H9 (cell line): ENCODE measurements around the gene KCNN3. TPM values are rescaled to one million over a fixed set of nuclear protein-coding genes. Genes with fewer than 3 reads are reported as not detected.

ENCODE experiments used
- DNase-seq: peaks from one replicate; pipeline ENCODE4 v3.0.0-alpha.2; 2017
- H2AFZ ChIP-seq: one replicate; pipeline ENCODE4 v1.6.1; 2013; ENCODE audit warnings: mild to moderate bottlenecking, low read length, control low read depth, moderate library complexity
- H2AK5ac ChIP-seq: 2 replicates; pipeline ENCODE4 v1.6.1; 2013; ENCODE audit warnings: low read length, control low read depth, mixed read lengths; ENCODE audit not compliant: insufficient read length
- H2BK120ac ChIP-seq: one replicate; pipeline ENCODE4 v1.6.1; 2013; ENCODE audit warnings: low read depth, mild to moderate bottlenecking, low read length, control low read depth, inconsistent platforms; ENCODE audit not compliant: poor library complexity, severe bottlenecking
- H2BK12ac ChIP-seq: 2 replicates; pipeline ENCODE4 v1.6.1; 2013; ENCODE audit warnings: low read length, control low read depth, mixed read lengths, low read depth; ENCODE audit not compliant: insufficient read length
- H2BK15ac ChIP-seq: 2 replicates; pipeline ENCODE4 v1.6.1; 2013; ENCODE audit warnings: low read depth, low read length, control low read depth
- H2BK20ac ChIP-seq: one replicate; pipeline ENCODE4 v1.6.1; 2013; ENCODE audit warnings: low read depth, mild to moderate bottlenecking, low read length, control low read depth, inconsistent platforms; ENCODE audit not compliant: poor library complexity, severe bottlenecking
- H2BK5ac ChIP-seq: 2 replicates; pipeline ENCODE4 v1.6.1; 2013; ENCODE audit warnings: low read length, control low read depth, mixed read lengths; ENCODE audit not compliant: insufficient read length
- H3K14ac ChIP-seq: 2 replicates; pipeline ENCODE4 v1.6.1; 2013; ENCODE audit warnings: low read length, control low read depth; ENCODE audit not compliant: insufficient read depth
- H3K18ac ChIP-seq: 2 replicates; pipeline ENCODE4 v1.6.1; 2013; ENCODE audit warnings: low read depth, mild to moderate bottlenecking, mixed read lengths, low read length, control low read depth; ENCODE audit not compliant: insufficient read length
- H3K23ac ChIP-seq: 2 replicates; pipeline ENCODE4 v1.6.1; 2013; ENCODE audit warnings: low read length, control low read depth, mixed read lengths, low read depth; ENCODE audit not compliant: insufficient read length
- H3K23me2 ChIP-seq: 2 replicates; pipeline ENCODE4 v1.6.1; 2013; ENCODE audit warnings: low read depth, mild to moderate bottlenecking, mixed read lengths, low read length, control low read depth; ENCODE audit not compliant: insufficient read length, poor library complexity, severe bottlenecking
- H3K27ac ChIP-seq: 2 replicates; pipeline ENCODE4 v1.5.1; 2013; ENCODE audit warnings: low read length, control low read depth, mixed read lengths, low read depth; ENCODE audit not compliant: insufficient read length
- H3K27me3 ChIP-seq: 2 replicates; pipeline ENCODE4 v1.6.1; 2013; ENCODE audit warnings: low read length, control low read depth, inconsistent platforms; ENCODE audit not compliant: insufficient read depth
- H3K4ac ChIP-seq: 2 replicates; pipeline ENCODE4 v1.6.1; 2013; ENCODE audit warnings: low read depth, mild to moderate bottlenecking, control low read depth, inconsistent platforms, low read length, moderate library complexity
- H3K4me1 ChIP-seq: 2 replicates; pipeline ENCODE4 v1.6.1; 2013; ENCODE audit warnings: low read length, control low read depth, inconsistent platforms; ENCODE audit not compliant: insufficient read depth
- H3K4me2 ChIP-seq: 2 replicates; pipeline ENCODE4 v1.6.1; 2013; ENCODE audit warnings: low read length, control low read depth, mixed read lengths; ENCODE audit not compliant: insufficient read length, insufficient read depth
- H3K56ac ChIP-seq: 2 replicates; pipeline ENCODE4 v1.6.1; 2013; ENCODE audit warnings: low read depth, mild to moderate bottlenecking, mixed read lengths, low read length, control low read depth; ENCODE audit not compliant: insufficient read length
- H3K79me1 ChIP-seq: 2 replicates; pipeline ENCODE4 v1.6.1; 2013; ENCODE audit warnings: low read depth, mild to moderate bottlenecking, moderate library complexity, low read length, control low read depth, inconsistent platforms; ENCODE audit not compliant: insufficient read depth, poor library complexity, severe bottlenecking
- H3K79me2 ChIP-seq: 2 replicates; pipeline ENCODE4 v1.6.1; 2013; ENCODE audit warnings: low read length, control low read depth, inconsistent platforms; ENCODE audit not compliant: insufficient read depth
- H3K9ac ChIP-seq: 2 replicates; pipeline ENCODE4 v1.6.1; 2013; ENCODE audit warnings: low read length, control low read depth, mixed read lengths; ENCODE audit not compliant: insufficient read length; ENCODE audit errors: extremely low read depth
- H3K9me3 ChIP-seq: one replicate; pipeline ENCODE4 v1.6.1; 2013; ENCODE audit warnings: low read depth, low read length, inconsistent platforms; ENCODE audit not compliant: control insufficient read depth
- H3T11ph ChIP-seq: one replicate; pipeline ENCODE4 v1.6.1; 2013; ENCODE audit warnings: mild to moderate bottlenecking, low read length, control low read depth, inconsistent platforms
- H4K20me1 ChIP-seq: one replicate; pipeline ENCODE4 v1.6.1; 2013; ENCODE audit not compliant: control insufficient read depth, insufficient read length, insufficient read depth
- H4K5ac ChIP-seq: 2 replicates; pipeline ENCODE4 v1.6.1; 2013; ENCODE audit warnings: low read depth, mild to moderate bottlenecking, mixed read lengths, low read length, control low read depth; ENCODE audit not compliant: insufficient read length
- H4K8ac ChIP-seq: replicated peaks from 2 replicates; pipeline ENCODE4 v1.6.1; 2013; ENCODE audit warnings: low read length, control low read depth, mixed read lengths, low read depth; ENCODE audit not compliant: insufficient read length
- H4K91ac ChIP-seq: 2 replicates; pipeline ENCODE4 v1.6.1; 2013; ENCODE audit warnings: low read depth, mild to moderate bottlenecking, moderate library complexity, mixed read lengths, low read length, control low read depth; ENCODE audit not compliant: insufficient read length
- H3K27ac Mint-ChIP-seq, 3 experiments: 2 replicates in 2 of 3; 3 replicates in 1 of 3; pipeline ENCODE4 v1.8.0; 2020 to 2021; ENCODE audit warnings: mixed read lengths in 3 of 3, mild to moderate bottlenecking in 1 of 3, moderate library complexity in 1 of 3
- H3K27me3 Mint-ChIP-seq: 2 replicates; pipeline ENCODE4 v1.8.0; 2021; ENCODE audit warnings: low read depth, mild to moderate bottlenecking, moderate library complexity, mixed read lengths
- H3K36me3 Mint-ChIP-seq, 3 experiments: 2 replicates in 2 of 3; 3 replicates in 1 of 3; pipeline ENCODE4 v1.8.0; 2020 to 2021; ENCODE audit warnings: low read depth in 3 of 3, mixed read lengths in 3 of 3; ENCODE audit not compliant: insufficient read depth in 1 of 3
- H3K4me1 Mint-ChIP-seq, 2 experiments: 2 replicates each; pipeline ENCODE4 v1.8.0; 2020; ENCODE audit warnings: mixed read lengths in 2 of 2
- H3K4me3 Mint-ChIP-seq, 2 experiments: 2 replicates in 1 of 2; 3 replicates in 1 of 2; pipeline ENCODE4 v1.8.0; 2020 to 2021; ENCODE audit warnings: mild to moderate bottlenecking in 2 of 2, mixed read lengths in 2 of 2, moderate library complexity in 1 of 2
- H3K9me3 Mint-ChIP-seq, 2 experiments: 2 replicates in 1 of 2; 3 replicates in 1 of 2; pipeline ENCODE4 v1.8.0; 2020; ENCODE audit warnings: mild to moderate bottlenecking in 2 of 2, mixed read lengths in 2 of 2, moderate library complexity in 1 of 2
- whole genome bisulfite sequencing: extraction: QIAGEN DNeasy Blood & Tissue Kit; methylation state at CpG from one replicate; pipeline ENCODE4 v1.1.7; 2013; ENCODE audit warnings: missing lambda C conversion rate, low lambda C conversion rate, mixed read lengths; ENCODE audit not compliant: insufficient read length; ENCODE audit errors: extremely low coverage; 5-methylcytosine and 5-hydroxymethylcytosine counted together
- total RNA-seq: library from RNA; stranded (reverse); gene quantifications from 2 replicates; pipeline ENCODE4 v1.2.1, GENCODE V29; 2021
- TF ChIP-seq, protein P1 (sequence below): fragments of 200-600 bp; sonication (generic); conservative IDR thresholded peaks from 3 replicates; pipeline ENCODE4 v1.8.0; 2021; ENCODE audit warnings: antibody characterized with exemption, mild to moderate bottlenecking

KCNN3 gene
- total RNA-seq, 1 experiment from 2014 or later, result 0.83 TPM

DNA sequence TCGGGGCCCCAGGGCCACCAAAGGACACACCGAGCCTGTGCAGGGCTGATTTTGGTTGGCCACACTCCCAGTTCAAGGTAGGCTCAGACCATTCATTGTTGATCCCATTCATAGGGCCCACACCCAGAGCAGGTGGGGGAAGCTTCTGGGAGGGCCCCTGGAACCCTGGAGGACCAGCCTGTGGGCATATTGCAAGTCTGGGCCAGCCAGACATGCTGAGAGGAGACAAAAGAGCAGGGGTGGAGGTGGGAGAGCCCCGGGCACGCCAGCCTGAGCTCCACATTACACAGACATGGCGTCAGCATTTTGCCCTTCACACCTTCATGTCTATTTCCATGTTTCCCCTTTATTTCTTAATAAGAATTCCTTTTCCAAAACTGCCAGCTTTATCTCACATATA, 40.8 kb upstream of the KCNN3 start:
- Histone ChIP-seq H2BK20ac (no peak overlapping the region), H4K20me1 (no peaks in the 10 kb centered on the region), H4K91ac (no peak overlapping the region), H3T11ph (no peak overlapping the region), H3K27ac (no peak overlapping the region), H3K18ac (no peak overlapping the region), H2BK5ac (no peak overlapping the region), H2BK120ac (no peak overlapping the region), H3K23me2 (no peaks in the 10 kb centered on the region), H3K9ac (no peak overlapping the region), H3K79me1 (no peaks in the 10 kb centered on the region), H4K5ac (no peak overlapping the region), H3K9me3 (peaks cover 7% of the 10 kb centered on the region), H3K4me1 (no peaks in the 10 kb centered on the region), H3K4ac (no peak overlapping the region), H2AFZ (no peak overlapping the region), H2AK5ac (no peak overlapping the region), H3K14ac (no peak overlapping the region), H3K27me3 (no peaks in the 10 kb centered on the region), H4K8ac (no peak overlapping the region), H3K56ac (no peak overlapping the region), H3K23ac (no peak overlapping the region), H3K4me2 (no peak overlapping the region), H3K79me2 (no peaks in the 10 kb centered on the region), H2BK12ac (no peak overlapping the region), H2BK15ac (no peak overlapping the region)
- TF ChIP-seq, protein P1, sequence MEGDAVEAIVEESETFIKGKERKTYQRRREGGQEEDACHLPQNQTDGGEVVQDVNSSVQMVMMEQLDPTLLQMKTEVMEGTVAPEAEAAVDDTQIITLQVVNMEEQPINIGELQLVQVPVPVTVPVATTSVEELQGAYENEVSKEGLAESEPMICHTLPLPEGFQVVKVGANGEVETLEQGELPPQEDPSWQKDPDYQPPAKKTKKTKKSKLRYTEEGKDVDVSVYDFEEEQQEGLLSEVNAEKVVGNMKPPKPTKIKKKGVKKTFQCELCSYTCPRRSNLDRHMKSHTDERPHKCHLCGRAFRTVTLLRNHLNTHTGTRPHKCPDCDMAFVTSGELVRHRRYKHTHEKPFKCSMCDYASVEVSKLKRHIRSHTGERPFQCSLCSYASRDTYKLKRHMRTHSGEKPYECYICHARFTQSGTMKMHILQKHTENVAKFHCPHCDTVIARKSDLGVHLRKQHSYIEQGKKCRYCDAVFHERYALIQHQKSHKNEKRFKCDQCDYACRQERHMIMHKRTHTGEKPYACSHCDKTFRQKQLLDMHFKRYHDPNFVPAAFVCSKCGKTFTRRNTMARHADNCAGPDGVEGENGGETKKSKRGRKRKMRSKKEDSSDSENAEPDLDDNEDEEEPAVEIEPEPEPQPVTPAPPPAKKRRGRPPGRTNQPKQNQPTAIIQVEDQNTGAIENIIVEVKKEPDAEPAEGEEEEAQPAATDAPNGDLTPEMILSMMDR, result no peak
- Mint-ChIP-seq H3K4me1 (peaks cover 0 to 4% of the 10 kb centered on the region in 2 experiments; a peak in 1 of 4 replicates), H3K27ac (no peak overlapping the region), H3K27me3 (peaks cover 11% of the 10 kb centered on the region), H3K4me3 (no peak overlapping the region), H3K36me3 (peaks cover 3 to 18% (median 9%) of the 10 kb centered on the region in 3 experiments; a peak in 5 of 7 replicates), H3K9me3 (peaks cover 20 to 24% of the 10 kb centered on the region in 2 experiments)
- DNase-seq, result no peak
- WGBS, result no CpG with 5 or more reads among the region's 5 CpGs
